K562 (cell line): ENCODE results near the gene CYS1. TPM values are rescaled to one million over a fixed set of nuclear protein-coding genes. Genes with fewer than 3 reads are reported as not detected.
A peak's percentile ranks its signal among the peaks of the same experiment; 100 is the strongest.

Experiments
- CREB1 ChIP-seq, 2 experiments: sonication (generic) in 1 of 2; formaldehyde crosslinking in 1 of 2; IDR thresholded peaks; 2 replicates each; pipeline versions ENCODE4 v1.6.1 to v1.8.0; 2012 to 2022; ENCODE audit warnings: inconsistent platforms in 1 of 2, mild to moderate bottlenecking in 1 of 2, missing genetic modification reagents in 1 of 2, moderate library complexity in 1 of 2
- FOXP4 ChIP-seq: sonication (generic); formaldehyde crosslinking; IDR thresholded peaks from 2 replicates; pipeline ENCODE4 v1.8.0; 2022; ENCODE audit warnings: mild to moderate bottlenecking, missing genetic modification reagents, borderline replicate concordance
- GABPA ChIP-seq: fragments of 200-800 bp; sonication (Bioruptor generic); conservative IDR thresholded peaks from 2 replicates; pipeline ENCODE4 v1.6.1; 2016; ENCODE audit warnings: low read depth, missing genetic modification characterization, missing compliant biosample characterization
- MTA1 ChIP-seq: fragments of 450-650 bp; IDR thresholded peaks from 2 replicates; pipeline ENCODE4 v1.6.1; 2017; ENCODE audit warnings: borderline replicate concordance
- MYBL2 ChIP-seq, 2 experiments: fragments of 450-650 bp in 1 of 2; sonication (generic) in 1 of 2; formaldehyde crosslinking in 1 of 2; IDR thresholded peaks; 2 replicates each; pipeline versions ENCODE4 v1.6.1 to v1.8.1; 2017 to 2022; ENCODE audit warnings: borderline replicate concordance in 1 of 2, inconsistent platforms in 1 of 2, low read depth in 1 of 2, mild to moderate bottlenecking in 1 of 2, missing genetic modification reagents in 1 of 2, moderate library complexity in 1 of 2
- NR2C2 ChIP-seq, 2 experiments: fragments of 200-800 bp in 1 of 2; sonication (Bioruptor generic) in 1 of 2; sonication (generic) in 1 of 2; formaldehyde crosslinking in 1 of 2; IDR thresholded peaks; 2 replicates each; pipeline versions ENCODE4 v1.6.1 to v1.8.0; 2016 to 2022; ENCODE audit warnings: mild to moderate bottlenecking in 1 of 2, missing compliant biosample characterization in 1 of 2, missing genetic modification characterization in 1 of 2, missing genetic modification reagents in 1 of 2
- NRF1 ChIP-seq, 2 experiments: fragments of 450-650 bp; IDR thresholded peaks in 1 of 2; conservative IDR thresholded peaks in 1 of 2; 2 replicates each; pipeline ENCODE4 v1.6.1; 2014; ENCODE audit warnings: mild to moderate bottlenecking in 2 of 2
- ZNF12 ChIP-seq: sonication (generic); formaldehyde crosslinking; IDR thresholded peaks from 2 replicates; pipeline ENCODE4 v1.4.0; 2020; ENCODE audit warnings: mild to moderate bottlenecking, missing genetic modification reagents
- ZNF347 ChIP-seq: fragments of 450-650 bp; formaldehyde crosslinking; IDR thresholded peaks from 2 replicates; pipeline ENCODE4 v1.4.0; 2020; ENCODE audit warnings: low read depth, mild to moderate bottlenecking, moderate library complexity
- ZNF707 ChIP-seq: fragments of 250-450 bp; sonication (Bioruptor Pico); conservative IDR thresholded peaks from 2 replicates; pipeline ENCODE4 v1.8.0; 2022; ENCODE audit warnings: inconsistent platforms, mild to moderate bottlenecking, moderate library complexity
- polyA plus RNA-seq, 8 experiments: library from polyadenylated mRNA; depleted of rRNA in 4 of 8; stranded (reverse) in 5 of 8; unstranded in 3 of 8; fragments of >200 nt; fragmentation: Nextera tagmentation in 2 of 8; fragmentation: Illumina TruSeq in 1 of 8; extraction: Ambion mirVana in 2 of 8; extraction: Trizol in 1 of 8; gene quantifications; 2 replicates each; pipeline versions ENCODE4 v1.2.1 to v1.2.3, GENCODE V29; 2011 to 2014; ENCODE audit warnings: inconsistent platforms in 1 of 8, missing spikeins in 1 of 8
- total RNA-seq, 7 experiments: library from RNA; depleted of rRNA in 6 of 7; stranded (reverse); fragments of >200 nt in 6 of 7; fragmentation: Illumina TruSeq in 2 of 7; extraction: Trizol in 2 of 7; gene quantifications; 2 replicates each; pipeline versions ENCODE4 v1.2.1 to v1.2.3, GENCODE V29; 2011 to 2021; ENCODE audit warnings: low replicate concordance in 1 of 7
- TF ChIP-seq, protein P1 (sequence below): sonication (generic); formaldehyde crosslinking; IDR thresholded peaks from 2 replicates; pipeline ENCODE4 v1.8.0; 2023; ENCODE audit warnings: missing genetic modification reagents, mild to moderate bottlenecking, borderline replicate concordance
- TF ChIP-seq, protein P2 (sequence below): fragments of 450-650 bp; IDR thresholded peaks from 2 replicates; pipeline ENCODE4 v1.6.1; 2016
- TF ChIP-seq, protein P3 (sequence below): fragments of 250-450 bp; sonication (Bioruptor Pico); IDR thresholded peaks from 2 replicates; pipeline ENCODE4 v1.5.0; 2020; ENCODE audit warnings: mild to moderate bottlenecking

CYS1 gene
- total and polyA plus RNA-seq, 9 of the 15 experiments (the other 6 are each of a cell fraction or from before 2014, with no cell fraction given): 0.11 to 0.13 TPM; not detected in 7

- TF ChIP-seq FOXP4 (CRISPR knock-in tag) (no peak), CREB1 (IDR thresholded peaks at IDR 0.05) (no peak), CREB1 (CRISPR knock-in tag; IDR thresholded peaks at IDR 0.05) (no peak), GABPA (tag) (no peak), MYBL2 (IDR thresholded peaks at IDR 0.05; ENCODE audit: low read depth) (no peak), MYBL2 (CRISPR knock-in tag; IDR thresholded peaks at IDR 0.05; ENCODE audit: borderline replicate concordance) (no peak), ZNF347 (no peak), MTA1 (no peak), NRF1 (conservative IDR thresholded peaks at IDR 0.05 in 1 of 2, IDR thresholded peaks at IDR 0.05 in 1 of 2) (peak; percentile 36 to 43; a peak in 2 of 4 replicates), NR2C2 (CRISPR knock-in tag; IDR thresholded peaks at IDR 0.05) (no peak), NR2C2 (tag; IDR thresholded peaks at IDR 0.05) (peak; percentile 40; the same call in 1 of the 2 replicates), ZNF12 (CRISPR knock-in tag) (no peak), ZNF707 (CRISPR knock-in tag) (no peak)
- TF ChIP-seq, protein P1, sequence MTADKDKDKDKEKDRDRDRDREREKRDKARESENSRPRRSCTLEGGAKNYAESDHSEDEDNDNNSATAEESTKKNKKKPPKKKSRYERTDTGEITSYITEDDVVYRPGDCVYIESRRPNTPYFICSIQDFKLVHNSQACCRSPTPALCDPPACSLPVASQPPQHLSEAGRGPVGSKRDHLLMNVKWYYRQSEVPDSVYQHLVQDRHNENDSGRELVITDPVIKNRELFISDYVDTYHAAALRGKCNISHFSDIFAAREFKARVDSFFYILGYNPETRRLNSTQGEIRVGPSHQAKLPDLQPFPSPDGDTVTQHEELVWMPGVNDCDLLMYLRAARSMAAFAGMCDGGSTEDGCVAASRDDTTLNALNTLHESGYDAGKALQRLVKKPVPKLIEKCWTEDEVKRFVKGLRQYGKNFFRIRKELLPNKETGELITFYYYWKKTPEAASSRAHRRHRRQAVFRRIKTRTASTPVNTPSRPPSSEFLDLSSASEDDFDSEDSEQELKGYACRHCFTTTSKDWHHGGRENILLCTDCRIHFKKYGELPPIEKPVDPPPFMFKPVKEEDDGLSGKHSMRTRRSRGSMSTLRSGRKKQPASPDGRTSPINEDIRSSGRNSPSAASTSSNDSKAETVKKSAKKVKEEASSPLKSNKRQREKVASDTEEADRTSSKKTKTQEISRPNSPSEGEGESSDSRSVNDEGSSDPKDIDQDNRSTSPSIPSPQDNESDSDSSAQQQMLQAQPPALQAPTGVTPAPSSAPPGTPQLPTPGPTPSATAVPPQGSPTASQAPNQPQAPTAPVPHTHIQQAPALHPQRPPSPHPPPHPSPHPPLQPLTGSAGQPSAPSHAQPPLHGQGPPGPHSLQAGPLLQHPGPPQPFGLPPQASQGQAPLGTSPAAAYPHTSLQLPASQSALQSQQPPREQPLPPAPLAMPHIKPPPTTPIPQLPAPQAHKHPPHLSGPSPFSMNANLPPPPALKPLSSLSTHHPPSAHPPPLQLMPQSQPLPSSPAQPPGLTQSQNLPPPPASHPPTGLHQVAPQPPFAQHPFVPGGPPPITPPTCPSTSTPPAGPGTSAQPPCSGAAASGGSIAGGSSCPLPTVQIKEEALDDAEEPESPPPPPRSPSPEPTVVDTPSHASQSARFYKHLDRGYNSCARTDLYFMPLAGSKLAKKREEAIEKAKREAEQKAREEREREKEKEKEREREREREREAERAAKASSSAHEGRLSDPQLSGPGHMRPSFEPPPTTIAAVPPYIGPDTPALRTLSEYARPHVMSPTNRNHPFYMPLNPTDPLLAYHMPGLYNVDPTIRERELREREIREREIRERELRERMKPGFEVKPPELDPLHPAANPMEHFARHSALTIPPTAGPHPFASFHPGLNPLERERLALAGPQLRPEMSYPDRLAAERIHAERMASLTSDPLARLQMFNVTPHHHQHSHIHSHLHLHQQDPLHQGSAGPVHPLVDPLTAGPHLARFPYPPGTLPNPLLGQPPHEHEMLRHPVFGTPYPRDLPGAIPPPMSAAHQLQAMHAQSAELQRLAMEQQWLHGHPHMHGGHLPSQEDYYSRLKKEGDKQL: peak; percentile 11; the same call in 1 of the 2 replicates
- TF ChIP-seq, protein P2, sequence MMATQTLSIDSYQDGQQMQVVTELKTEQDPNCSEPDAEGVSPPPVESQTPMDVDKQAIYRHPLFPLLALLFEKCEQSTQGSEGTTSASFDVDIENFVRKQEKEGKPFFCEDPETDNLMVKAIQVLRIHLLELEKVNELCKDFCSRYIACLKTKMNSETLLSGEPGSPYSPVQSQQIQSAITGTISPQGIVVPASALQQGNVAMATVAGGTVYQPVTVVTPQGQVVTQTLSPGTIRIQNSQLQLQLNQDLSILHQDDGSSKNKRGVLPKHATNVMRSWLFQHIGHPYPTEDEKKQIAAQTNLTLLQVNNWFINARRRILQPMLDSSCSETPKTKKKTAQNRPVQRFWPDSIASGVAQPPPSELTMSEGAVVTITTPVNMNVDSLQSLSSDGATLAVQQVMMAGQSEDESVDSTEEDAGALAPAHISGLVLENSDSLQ: no peak
- TF ChIP-seq, protein P3, sequence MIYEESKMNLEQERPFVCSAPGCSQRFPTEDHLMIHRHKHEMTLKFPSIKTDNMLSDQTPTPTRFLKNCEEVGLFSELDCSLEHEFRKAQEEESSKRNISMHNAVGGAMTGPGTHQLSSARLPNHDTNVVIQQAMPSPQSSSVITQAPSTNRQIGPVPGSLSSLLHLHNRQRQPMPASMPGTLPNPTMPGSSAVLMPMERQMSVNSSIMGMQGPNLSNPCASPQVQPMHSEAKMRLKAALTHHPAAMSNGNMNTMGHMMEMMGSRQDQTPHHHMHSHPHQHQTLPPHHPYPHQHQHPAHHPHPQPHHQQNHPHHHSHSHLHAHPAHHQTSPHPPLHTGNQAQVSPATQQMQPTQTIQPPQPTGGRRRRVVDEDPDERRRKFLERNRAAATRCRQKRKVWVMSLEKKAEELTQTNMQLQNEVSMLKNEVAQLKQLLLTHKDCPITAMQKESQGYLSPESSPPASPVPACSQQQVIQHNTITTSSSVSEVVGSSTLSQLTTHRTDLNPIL (CRISPR knock-in tag): no peak
These were observed 45.7 kb downstream of the CYS1 start (continued) for GRCh38 chr2:10034333-10035052.
